Measurements from ENCODE around the gene OR1S2. TPM values are rescaled to one million over a fixed set of nuclear protein-coding genes. Genes with fewer than 3 reads are reported as not detected.

The OR1S2 gene
- total RNA-seq, 1 donor from 2014 or later = not detected

- Mint-ChIP-seq H3K36me3 (no peaks in the 10 kb centered on the region), H3K4me3 (no peak overlapping the region), H3K27me3 (peaks cover 2% of the 10 kb centered on the region), H3K27ac (no peak overlapping the region), H3K4me1 (ENCODE audit: unreplicated experiment) (no peaks in the 10 kb centered on the region), H3K9me3 (peaks cover 3% of the 10 kb centered on the region)
- TF ChIP-seq CTCF (conservative IDR thresholded peaks at IDR 0.05) = no peak
- DNase-seq (ENCODE audit: extremely low spot score, unreplicated experiment) = no peak
Observed at GRCh38 chr11:58164389-58164788, 39.6 kb downstream of the OR1S2 start.

Other genes with a start within 250 kb of the OR1S2 start
- gene OR9Q1, start 180.3 kb downstream of the OR1S2 start, total RNA-seq (ENCODE audit: low replicate concordance) = not detected in 2 replicates
- not detected in 2 replicates for gene OR6Q1, start 173.2 kb downstream of the OR1S2 start, total RNA-seq (ENCODE audit: low replicate concordance)
- gene OR9I1, start 78.6 kb downstream of the OR1S2 start, total RNA-seq (ENCODE audit: low replicate concordance) = not detected in 2 replicates
- gene OR9Q2, start 15.1 kb downstream of the OR1S2 start, total RNA-seq (ENCODE audit: low replicate concordance) = not detected in 2 replicates
- gene OR1S1, start 8.6 kb upstream of the OR1S2 start, total RNA-seq (ENCODE audit: low replicate concordance) = not detected in 2 replicates
- gene OR10Q1, start 24.8 kb upstream of the OR1S2 start, total RNA-seq (ENCODE audit: low replicate concordance) = not detected in 2 replicates
- gene OR10W1, start 64.1 kb upstream of the OR1S2 start, total RNA-seq (ENCODE audit: low replicate concordance) = not detected in 2 replicates
- not detected in 2 replicates for gene OR5B17, start 154.9 kb upstream of the OR1S2 start, total RNA-seq (ENCODE audit: low replicate concordance)
- gene OR5B3, start 202.7 kb upstream of the OR1S2 start, total RNA-seq (ENCODE audit: low replicate concordance) = not detected in 2 replicates
- gene OR5B2, start 224.0 kb upstream of the OR1S2 start, total RNA-seq (ENCODE audit: low replicate concordance) = not detected in 2 replicates
- not detected in 2 replicates for gene OR5B12, start 238.1 kb upstream of the OR1S2 start, total RNA-seq (ENCODE audit: low replicate concordance)